ENCODE measurements around the gene KCNQ1.

KCNQ1 gene

GRCh38 chr11:2859699-2860037 lies 414.9 kb downstream of the KCNQ1 start:
- DNase-seq (ENCODE audit: insufficient read length, low spot score) (no peak), FAIRE-seq (no peak)

DNA sequence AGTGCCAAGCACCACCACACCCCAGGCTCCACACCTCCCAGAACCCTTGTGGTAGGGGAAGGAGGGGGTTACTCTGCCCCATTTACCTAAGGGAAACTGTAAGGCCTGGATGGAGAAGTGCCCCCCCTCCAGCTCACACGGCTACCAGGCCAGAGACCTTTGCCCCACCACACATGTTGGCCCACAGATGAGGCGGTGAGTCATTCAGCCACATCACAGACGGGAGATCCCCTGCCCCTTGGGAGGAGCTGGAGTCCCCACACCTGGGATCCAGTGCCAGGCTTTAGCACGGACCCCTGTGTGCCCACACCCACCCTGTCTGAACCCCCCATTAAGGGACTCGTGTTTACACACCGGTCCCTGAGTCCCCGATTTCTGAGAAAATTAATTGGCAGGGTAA lies 415.8 kb downstream of the KCNQ1 start:
- peak; percentile 59 for DNase-seq (ENCODE audit: insufficient read length, low spot score)
- FAIRE-seq: no peak

- FAIRE-seq: no peak
- no peak for DNase-seq (ENCODE audit: insufficient read length, low spot score)
Measured at GRCh38 chr11:2862395-2863275, 417.8 kb downstream of the KCNQ1 start.

DNA sequence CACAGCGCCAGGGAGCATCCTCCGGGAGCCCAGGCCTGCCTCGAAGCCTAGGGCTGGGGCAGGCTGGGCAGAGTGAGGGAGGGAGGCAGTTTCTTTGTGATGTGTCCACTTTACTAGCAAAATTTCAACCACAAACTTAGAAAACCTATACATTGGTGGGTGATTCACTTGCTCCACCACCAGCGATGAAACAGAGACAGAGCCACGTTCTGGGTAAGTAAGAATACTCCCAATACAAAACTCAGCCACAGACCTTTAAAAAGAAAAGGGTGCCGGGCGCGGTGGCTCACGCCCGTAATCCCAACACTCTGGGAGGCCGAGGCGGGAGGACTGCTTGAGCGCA lies 418.4 kb downstream of the KCNQ1 start:
- FAIRE-seq: no peak
- DNase-seq (ENCODE audit: insufficient read length, low spot score): no peak

- FAIRE-seq: no peak
Measured at GRCh38 chr11:2864901-2865300, 420.1 kb downstream of the KCNQ1 start.

DNA sequence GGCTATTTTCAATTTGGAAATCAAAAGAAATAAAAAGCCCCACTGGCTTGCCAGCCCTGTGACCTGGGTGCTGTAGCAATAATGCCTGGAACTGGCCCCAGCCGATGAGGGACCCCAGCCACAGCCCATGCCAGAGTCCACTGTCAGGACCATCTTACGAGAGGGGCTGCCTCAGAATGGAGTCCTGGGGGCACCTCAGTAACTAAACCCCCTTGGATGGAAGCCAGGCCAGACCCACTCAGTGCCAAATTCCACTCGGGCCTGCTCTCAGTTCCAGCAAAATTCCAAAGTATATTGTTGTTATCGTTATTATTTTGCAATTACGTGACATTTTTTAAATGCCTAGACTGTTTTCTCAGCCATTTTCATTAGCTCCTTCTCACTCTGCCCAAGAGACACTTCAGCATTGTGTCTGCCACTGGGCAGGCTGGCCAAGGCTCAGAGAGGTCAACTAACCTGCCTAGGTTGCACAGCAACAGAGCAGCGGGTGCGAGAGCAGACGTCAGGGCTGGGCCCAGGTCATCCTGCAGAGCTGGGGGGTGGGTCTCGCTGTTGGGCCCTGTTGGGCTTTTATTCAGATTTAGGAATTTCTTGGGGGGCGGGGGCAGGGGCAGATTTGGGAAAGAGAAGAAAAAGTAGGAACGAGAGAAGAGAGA lies 421.2 kb downstream of the KCNQ1 start:
- no peak for DNase-seq (ENCODE audit: insufficient read length, low spot score)
- FAIRE-seq: no peak

More at GRCh38 chr11:2864901-2865300, 420.1 kb downstream of the KCNQ1 start:
- DNase-seq (ENCODE audit: insufficient read length, low spot score): no peak

GRCh38 chr11:2867142-2867541 lies 422.3 kb downstream of the KCNQ1 start:
- FAIRE-seq: no peak
- DNase-seq (ENCODE audit: insufficient read length, low spot score): no peak

DNA sequence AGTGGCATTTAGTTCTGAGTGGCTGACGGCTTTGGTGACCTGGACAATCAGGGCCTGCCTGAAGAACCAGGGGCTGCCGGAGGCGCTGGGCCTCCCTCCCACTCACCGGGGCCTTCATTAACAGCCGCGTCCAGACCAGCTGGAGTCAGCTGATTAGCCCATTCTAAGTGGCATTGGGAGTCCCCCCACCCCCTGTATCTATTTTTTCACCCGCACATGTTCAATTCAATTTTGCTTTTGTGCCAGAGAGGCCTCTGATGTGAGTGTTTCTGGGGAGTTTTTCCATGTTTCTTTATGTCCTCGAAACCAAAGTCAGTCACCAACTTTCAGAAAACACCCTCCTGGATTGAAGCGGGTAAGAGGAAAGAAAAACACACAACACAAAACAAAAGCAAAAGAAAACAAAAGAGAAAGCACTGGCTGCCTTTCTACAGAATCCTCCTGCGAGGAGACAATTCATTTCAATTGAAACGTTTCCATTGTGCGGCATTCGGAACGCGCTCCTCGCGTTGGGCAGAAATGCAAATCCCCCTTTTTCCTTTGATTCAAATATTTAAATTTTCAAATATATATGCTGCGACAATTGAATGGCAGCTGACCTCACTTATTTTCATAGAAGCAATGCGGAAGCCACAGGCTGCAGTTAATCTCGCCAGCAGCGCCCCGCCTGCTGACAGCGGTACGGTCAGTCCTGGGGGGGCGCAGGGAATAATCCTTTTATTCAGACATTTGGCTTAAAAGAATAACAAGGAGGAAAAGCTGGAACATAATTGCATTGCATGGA lies 423.1 kb downstream of the KCNQ1 start:
- DNase-seq (ENCODE audit: insufficient read length, low spot score) (no peak), FAIRE-seq (no peak)

DNA sequence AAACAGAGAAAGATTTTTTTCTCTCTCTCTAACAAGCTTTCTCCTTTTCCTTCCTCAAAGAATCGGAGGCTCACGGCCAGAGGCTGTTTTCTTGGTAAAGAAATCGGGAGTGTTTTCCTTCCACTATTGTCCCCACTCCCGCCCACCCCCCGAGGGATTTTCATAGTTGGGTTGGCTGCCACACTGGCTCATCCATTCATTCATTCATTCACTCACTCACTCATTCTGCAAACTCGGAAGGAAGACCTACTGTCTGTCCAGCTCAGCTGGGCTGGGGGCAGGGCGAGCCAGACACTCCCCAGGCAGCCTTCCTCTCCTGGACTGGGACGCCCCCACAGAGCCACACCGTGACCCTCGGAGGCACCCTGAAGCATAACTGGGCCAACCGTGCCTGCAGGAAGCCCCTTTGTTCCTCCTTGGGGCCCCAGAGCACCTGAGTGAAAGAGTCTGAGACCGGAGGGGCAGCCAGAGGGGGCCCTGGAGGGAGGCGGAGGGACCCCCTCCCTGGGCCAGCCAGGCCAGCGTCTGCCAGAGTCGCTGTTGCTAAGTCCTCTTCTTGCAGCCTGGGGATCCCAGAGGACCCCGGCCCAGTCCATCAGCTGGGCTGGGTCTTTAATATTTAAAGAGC lies 423.8 kb downstream of the KCNQ1 start:
- FAIRE-seq (no peak), DNase-seq (ENCODE audit: insufficient read length, low spot score) (no peak)

DNA sequence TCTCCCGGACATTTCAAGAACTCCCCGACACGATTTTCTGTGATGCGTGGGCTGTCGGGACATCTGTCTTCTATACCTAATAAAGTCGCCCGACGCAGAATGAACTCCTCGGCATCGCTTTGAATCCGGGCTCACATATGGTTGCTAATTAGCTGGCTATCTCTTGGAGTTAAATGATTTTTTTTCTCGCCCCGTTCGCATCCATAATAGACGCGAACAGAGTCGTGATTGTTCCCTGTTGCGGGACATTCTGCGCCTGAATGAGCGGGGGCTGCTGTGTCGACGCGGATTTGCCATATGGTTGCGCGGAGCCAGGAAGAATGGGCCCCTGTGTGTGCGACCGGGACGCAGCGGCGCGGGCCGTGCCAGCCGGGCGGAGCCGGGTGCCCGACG lies 424.3 kb downstream of the KCNQ1 start:
- DNase-seq (ENCODE audit: insufficient read length, low spot score): no peak
- no peak for FAIRE-seq

GRCh38 chr11:2869561-2870427 lies 425.0 kb downstream of the KCNQ1 start:
- FAIRE-seq (no peak), DNase-seq (ENCODE audit: insufficient read length, low spot score) (no peak)

DNA sequence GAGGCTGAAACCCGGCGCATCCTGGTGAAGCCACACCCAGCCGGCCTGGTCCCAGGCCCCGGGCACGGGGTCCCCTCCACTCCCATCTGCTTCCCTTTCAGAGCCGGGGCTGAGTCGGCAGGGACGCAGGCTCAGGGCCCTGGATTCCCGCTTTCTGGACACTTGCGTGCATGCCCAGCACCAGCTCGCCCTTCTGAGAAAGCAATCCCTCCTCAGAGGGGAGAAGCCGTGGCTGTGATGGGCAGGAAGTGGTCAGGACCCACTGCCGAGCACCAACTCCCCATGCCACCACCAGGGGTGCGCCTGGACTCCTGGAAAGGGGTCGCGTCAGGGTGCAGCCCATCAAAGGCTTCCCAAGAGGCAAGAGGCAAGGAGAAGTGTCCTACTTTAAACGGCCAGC lies 425.7 kb downstream of the KCNQ1 start:
- DNase-seq (ENCODE audit: insufficient read length, low spot score): no peak
- no peak for FAIRE-seq

DNA sequence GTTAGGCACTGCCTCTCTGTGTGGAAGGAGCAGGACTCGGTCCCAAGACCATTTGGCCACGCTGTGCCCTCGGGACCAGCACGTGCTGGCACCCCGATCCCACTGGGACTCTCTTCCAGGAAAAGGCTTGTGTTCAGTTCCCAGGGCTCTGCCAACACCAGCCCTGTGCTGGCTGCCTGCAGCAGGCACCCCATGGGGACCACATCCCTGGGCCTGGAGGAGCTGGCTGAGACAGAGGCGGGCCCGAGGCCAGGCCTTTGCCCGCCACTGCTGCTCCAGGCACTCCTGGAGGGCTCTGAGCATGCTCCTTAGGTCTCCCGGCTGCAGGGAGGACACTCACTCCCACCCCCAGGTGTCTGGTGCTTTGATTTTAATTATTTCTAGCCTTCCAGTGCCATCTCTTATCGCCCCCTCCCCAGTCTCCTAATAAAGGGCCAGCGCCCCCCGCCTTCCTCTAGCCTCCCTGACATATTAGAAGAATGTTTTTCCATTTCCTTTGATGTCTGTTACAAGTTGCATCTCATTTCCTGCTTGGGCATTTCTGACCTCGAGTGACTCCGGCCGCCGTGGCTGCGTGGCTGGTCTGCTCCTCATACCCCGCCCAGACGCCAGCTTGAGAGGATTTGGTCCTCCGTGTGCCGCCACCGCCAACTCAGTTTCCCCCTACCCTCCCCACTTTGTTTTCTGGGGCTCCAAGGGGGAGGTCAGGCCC lies 426.3 kb downstream of the KCNQ1 start:
- no peak for FAIRE-seq

GRCh38 chr11:2874963-2875362 lies 430.2 kb downstream of the KCNQ1 start:
- FAIRE-seq: no peak
- no peak for DNase-seq (ENCODE audit: insufficient read length, low spot score)

More for the DNA sequence above, 426.3 kb downstream of the KCNQ1 start:
- DNase-seq (ENCODE audit: insufficient read length, low spot score): no peak

DNA sequence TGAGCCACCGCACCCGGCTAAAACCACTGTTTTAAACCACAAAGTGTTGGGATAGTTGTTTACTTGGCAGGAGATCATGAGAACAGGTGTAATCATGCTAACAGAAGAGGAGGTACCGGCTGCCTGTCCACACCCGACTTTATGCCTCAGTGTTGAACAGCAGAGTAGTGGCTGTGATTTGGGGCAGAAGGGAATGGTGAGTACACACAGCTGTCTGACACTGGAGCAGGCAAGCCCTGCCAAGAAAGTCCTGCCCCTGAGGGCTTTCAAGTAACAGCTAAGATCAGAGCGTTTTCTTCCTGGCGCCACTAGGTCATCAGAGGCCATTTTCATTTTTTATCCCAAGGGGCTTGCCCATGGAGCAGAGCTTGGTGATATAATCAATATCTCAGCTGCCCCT lies 432.7 kb downstream of the KCNQ1 start:
- no peak for FAIRE-seq

GRCh38 chr11:2878782-2879181 lies 434.0 kb downstream of the KCNQ1 start:
- FAIRE-seq (no peak), DNase-seq (ENCODE audit: insufficient read length, low spot score) (no peak)

More for the DNA sequence above, 432.7 kb downstream of the KCNQ1 start:
- DNase-seq (ENCODE audit: insufficient read length, low spot score): no peak

DNA sequence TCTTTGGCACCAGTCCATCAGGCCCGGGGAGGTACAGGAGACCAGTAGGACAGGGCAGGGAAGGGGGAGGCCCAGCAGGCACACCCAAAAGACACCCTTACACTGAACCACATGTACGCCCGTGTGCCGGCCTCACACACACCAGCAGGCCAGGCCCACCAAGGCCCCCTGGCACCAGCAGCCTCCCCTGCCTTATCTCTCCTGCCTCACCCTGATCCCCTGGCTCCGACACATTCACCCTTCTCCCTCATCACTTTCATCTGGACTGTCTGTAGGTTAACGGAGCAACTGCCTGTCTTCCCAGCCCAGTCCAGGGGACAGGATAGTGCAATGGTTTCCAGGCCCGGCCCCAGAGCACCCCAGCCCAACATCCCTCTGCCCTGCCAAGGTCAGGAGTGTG lies 435.8 kb downstream of the KCNQ1 start:
- FAIRE-seq: no peak
- DNase-seq (ENCODE audit: insufficient read length, low spot score): no peak

GRCh38 chr11:2881076-2881980 lies 436.5 kb downstream of the KCNQ1 start:
- no peak for FAIRE-seq
- no peak for DNase-seq (ENCODE audit: insufficient read length, low spot score)

DNA sequence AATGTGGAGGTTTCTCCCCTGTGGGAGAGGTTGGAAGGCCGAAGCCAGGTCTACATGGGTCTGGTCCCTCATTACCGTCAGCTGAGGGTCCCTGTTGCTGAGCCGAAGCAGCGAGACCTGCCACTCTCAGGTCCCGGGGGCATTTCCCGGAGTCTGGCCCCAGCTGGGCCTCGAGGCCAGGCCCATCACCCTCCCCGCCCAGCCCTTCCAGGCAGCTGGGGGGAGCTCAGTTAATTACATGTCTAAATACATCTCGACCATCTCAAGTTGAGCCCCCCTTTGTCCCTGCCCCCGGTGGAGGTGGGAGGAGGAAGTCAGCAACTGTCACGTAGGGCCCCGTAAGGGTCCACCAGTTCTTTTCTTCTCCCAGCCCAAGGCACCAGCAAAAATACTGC lies 437.2 kb downstream of the KCNQ1 start:
- DNase-seq (ENCODE audit: insufficient read length, low spot score): no peak
- FAIRE-seq: no peak
